Fibroblast of skin of abdomen (primary cell): ENCODE data around the gene CBX5.
"Not testable (repeated sequence)": the region's sequence is repeated elsewhere in the genome, so short reads cannot be mapped to it uniquely, and the experiment has no call there.

ENCODE experiments used
- DNase-seq: peaks from one replicate; pipeline ENCODE4 v3.0.0-alpha.2; 2013

CBX5 gene

GRCh38 chr12:54265364-54265812, 14.5 kb downstream of the CBX5 start:
- no peak for DNase-seq

GRCh38 chr12:54262403-54262925, 17.5 kb downstream of the CBX5 start:
- peak; percentile 70 for DNase-seq

GRCh38 chr12:54261815-54262402, 18.0 kb downstream of the CBX5 start:
- DNase-seq = no peak

- DNase-seq = peak; percentile 92
These were observed 20.5 kb downstream of the CBX5 start for GRCh38 chr12:54259194-54260011.

DNA sequence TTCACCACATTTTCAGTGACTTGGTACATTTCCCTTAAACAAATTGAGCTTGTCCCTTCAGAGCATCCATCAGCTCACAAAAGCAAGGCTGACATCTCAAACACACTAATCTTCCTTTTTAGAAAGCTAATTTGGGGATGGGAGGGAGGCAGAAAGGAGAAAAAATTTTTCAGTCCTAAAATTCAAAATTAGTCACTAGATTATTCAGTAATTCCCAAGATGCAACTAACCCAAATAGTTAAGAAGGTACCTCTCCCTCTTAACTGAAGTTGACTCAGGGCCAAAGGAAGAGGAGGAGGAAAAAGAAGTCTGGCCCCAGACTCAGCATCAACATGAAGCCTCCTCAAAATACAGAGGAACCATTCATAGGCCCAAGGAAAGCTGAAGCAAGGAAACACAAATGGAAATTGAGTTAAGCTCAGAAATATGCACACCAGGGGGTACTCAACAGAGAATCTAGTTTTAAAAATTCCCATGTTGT, 21.7 kb downstream of the CBX5 start:
- DNase-seq = peak; percentile 73

- no peak for DNase-seq
These were observed 22.6 kb downstream of the CBX5 start for GRCh38 chr12:54257332-54257731.

DNA sequence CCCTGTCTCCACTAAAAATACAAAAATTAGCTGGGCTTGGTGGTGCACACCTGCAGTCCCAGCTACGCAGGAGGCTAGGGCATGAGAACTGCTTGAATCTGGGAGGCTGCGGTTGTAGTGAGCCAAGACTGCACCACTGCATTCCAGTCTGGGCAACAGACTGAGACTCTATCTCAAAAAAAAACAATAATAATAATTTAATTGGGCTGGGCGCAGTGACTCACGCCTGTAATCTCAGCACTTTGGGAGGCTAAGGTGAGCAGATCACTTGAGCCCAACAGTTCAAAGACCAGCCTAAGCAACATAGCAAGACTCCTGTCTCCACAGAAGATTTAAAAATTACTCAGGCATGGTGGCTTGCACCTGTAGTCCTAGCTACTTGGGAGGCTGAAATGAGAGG, 26.7 kb downstream of the CBX5 start:
- no peak for DNase-seq

- peak; percentile 49 for DNase-seq
These were observed 28.1 kb downstream of the CBX5 start for GRCh38 chr12:54251667-54252284.

- no peak for DNase-seq
These were observed 30.4 kb downstream of the CBX5 start for GRCh38 chr12:54249489-54249888.

- DNase-seq = no peak
These were observed 33.8 kb downstream of the CBX5 start for GRCh38 chr12:54246011-54246641.

GRCh38 chr12:54240971-54241588, 38.8 kb downstream of the CBX5 start:
- DNase-seq = no peak

DNA sequence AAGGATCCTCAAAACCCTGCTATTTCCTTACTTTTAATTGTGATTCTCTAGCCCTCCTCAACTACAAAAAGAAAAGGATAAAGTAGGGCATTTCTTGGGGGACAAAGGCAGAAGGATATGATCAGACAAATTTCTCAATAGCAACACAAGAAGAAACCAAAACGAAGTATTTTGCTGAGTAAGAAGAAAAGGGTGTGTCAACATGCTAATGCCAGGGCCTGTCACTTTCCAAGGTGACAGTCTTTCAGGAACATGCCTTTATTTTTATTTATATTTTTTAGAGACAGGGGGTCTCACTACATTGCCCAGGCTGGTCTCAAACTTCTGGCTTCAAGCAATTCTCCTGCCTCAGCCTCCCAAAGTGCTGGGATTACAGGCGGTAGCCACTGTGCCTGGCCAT, 39.8 kb downstream of the CBX5 start:
- DNase-seq = no peak

GRCh38 chr12:54239620-54240019, 40.3 kb downstream of the CBX5 start:
- no peak for DNase-seq

GRCh38 chr12:54238531-54238930, 41.4 kb downstream of the CBX5 start:
- no peak for DNase-seq

GRCh38 chr12:54232790-54233189, 47.1 kb downstream of the CBX5 start:
- DNase-seq = peak; percentile 58

- DNase-seq = not testable (repeated sequence)
These were observed 48.7 kb downstream of the CBX5 start for GRCh38 chr12:54231269-54231668.

GRCh38 chr12:54230555-54230954, 49.4 kb downstream of the CBX5 start:
- no peak for DNase-seq

- peak; percentile 96 for DNase-seq
These were observed 50.2 kb downstream of the CBX5 start for GRCh38 chr12:54229624-54230212.

DNA sequence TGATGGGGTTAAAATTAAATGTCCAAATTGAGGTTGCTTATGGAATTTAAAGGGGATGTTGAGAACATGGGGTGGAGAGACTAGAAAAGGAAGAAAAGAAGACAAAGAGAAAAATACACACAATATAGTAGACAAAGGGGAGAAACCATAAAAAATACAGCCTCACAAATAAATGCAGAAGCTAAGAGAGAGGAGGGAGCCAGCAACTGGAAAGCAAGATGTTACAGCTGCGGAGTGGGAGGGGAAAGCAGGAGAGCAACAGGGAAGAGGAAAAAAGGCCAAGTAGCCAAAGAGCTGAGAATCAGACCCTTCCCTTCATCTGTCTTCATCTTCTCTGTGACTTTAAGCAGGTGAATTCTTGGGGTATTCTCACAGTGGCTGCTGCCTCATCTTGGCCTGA, 51.5 kb downstream of the CBX5 start:
- no peak for DNase-seq

DNA sequence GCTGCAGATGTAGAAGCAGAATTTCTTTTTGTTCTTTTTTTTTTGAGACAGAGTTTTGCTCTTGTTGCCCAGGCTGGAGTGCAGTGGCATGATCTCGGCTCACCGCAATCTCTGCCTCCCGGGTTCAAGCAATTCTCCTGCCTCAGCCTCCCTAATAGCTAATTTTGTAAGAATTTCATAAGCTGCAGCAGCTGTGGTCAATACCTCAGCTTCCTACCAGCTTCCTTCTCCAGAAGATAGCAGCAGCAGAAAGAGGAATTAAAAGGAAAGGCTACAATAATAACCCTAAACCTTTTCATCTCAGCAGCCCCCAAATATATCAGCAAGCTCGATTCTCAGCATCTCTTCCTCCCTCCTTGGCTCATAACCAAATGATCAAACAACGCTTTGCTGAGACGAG, 52.0 kb downstream of the CBX5 start:
- DNase-seq = not testable (repeated sequence)

GRCh38 chr12:54227376-54227775, 52.5 kb downstream of the CBX5 start:
- no peak for DNase-seq

DNA sequence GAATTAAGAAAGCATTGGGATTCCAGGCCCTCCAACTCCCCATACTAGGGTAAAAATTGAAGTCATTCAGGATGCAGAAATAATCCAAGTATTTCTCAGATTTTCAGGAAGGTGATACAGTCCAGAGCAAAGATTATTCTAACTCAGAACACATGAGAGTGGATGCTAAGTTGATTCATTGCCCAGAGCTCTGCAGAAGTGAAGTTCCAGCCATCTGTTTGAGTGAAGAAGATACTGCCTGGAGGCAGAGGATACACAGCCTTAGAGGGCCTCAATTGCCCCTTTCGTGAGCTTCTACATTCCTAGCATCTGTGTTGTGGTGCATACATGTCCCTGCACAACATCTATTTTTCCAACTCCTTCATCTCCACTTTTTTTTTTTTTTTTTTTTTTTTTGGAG, 54.3 kb downstream of the CBX5 start:
- DNase-seq = no peak
